ENCODE data around the gene CUX1. TPM values are rescaled to one million over a fixed set of nuclear protein-coding genes. Genes with fewer than 3 reads are reported as not detected.
A peak's percentile ranks its signal among the peaks of the same experiment; 100 is the strongest.

Gene CUX1
- total and polyA plus RNA-seq, 2 of the 13 experiments (the other 11 are each of a cell fraction or from before 2014, with no cell fraction given), result 13.7 to 14.9 TPM

DNA sequence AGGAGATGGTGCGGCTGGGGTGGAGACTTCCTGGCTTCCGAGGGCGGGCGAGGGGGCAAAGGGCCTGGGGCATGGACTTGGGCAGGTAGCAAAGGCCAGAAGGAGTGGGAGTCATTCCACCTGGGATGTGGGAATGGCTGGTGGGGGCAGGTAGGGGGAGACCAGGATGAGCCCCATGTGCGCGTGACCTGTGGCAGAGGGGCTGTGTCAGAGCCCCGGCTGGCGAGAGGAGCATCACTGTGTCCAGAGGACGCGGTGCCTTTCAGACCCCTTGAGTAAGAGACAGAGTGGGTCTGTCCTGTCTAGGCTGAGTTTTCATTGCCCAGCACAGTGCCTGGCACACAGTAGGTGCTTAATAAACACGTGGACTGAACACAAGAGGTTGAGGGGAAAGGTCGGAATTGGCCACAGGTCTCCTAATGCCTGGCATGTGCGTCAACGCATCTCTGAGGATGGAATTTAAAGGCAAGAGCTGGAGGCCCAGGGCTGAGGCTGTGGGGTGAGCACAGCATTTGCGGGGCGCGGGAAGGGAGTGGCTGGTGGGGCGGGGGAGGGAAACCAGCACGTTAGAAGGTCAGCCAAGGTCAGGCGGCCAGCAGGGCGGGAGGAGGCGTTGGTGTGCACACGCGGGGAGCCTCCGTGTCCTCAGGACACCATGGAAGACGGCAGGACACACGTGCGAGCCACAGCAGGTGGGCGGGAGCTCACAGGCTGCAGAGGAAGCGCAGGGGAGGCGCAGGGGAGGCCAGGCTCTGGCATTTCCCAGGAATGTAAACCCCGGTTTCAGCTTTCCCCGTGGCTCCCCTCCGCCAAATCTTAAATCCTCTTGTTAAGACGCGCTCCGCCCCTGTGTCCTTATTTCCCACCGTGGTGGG, 51.8 kb downstream of the CUX1 start:
- ChIA-PET POLR2A (no interaction called here), CTCF (ENCODE audit: low intra/inter-chr PET ratio, low total read pairs) (no interaction called here)
- no TSS peak for BruUV-seq (replicated peaks)
- no peak overlapping the region for H3K4me2 ChIP-seq (ENCODE audit: low read depth, low read length)
- WGBS (ENCODE audit: low lambda C conversion rate), result 88% methylated on average over 32 of the region's 38 CpGs
- no peaks in the 10 kb centered on the region for H3K27me3 ChIP-seq (ENCODE audit: control insufficient read depth in 1 of 2, insufficient read depth in 2 of 2, low read length in 2 of 2)
- peaks cover 61% of the 10 kb centered on the region for H3K79me2 ChIP-seq (ENCODE audit: insufficient read depth, low read length)
- no peak overlapping the region for H3K9ac ChIP-seq (ENCODE audit: insufficient read depth, low read depth, low read length)
- in situ Hi-C loops (cut with HindIII; ENCODE audit: extremely low pct_ligation_motif_present, low pct_unique_long_range_greater_than_20kb), result no loop called here
- H4K20me1 ChIP-seq (ENCODE audit: insufficient read depth, low read length), result peaks cover 15% of the 10 kb centered on the region; the same call in 1 of the 2 replicates
- DNase-seq (ENCODE audit: low spot score) (no peak), ATAC-seq (no peak; the same call in 2 of the 3 replicates), FAIRE-seq (no peak)
- TF ChIP-seq ZKSCAN1 (IDR thresholded peaks at IDR 0.05; ENCODE audit: low read length), result peak; percentile 80; the same call in 1 of the 2 replicates
- no peak for TF ChIP-seq FOXO1 (CRISPR knock-in tag; IDR thresholded peaks at IDR 0.05)
- TF ChIP-seq, protein P1, sequence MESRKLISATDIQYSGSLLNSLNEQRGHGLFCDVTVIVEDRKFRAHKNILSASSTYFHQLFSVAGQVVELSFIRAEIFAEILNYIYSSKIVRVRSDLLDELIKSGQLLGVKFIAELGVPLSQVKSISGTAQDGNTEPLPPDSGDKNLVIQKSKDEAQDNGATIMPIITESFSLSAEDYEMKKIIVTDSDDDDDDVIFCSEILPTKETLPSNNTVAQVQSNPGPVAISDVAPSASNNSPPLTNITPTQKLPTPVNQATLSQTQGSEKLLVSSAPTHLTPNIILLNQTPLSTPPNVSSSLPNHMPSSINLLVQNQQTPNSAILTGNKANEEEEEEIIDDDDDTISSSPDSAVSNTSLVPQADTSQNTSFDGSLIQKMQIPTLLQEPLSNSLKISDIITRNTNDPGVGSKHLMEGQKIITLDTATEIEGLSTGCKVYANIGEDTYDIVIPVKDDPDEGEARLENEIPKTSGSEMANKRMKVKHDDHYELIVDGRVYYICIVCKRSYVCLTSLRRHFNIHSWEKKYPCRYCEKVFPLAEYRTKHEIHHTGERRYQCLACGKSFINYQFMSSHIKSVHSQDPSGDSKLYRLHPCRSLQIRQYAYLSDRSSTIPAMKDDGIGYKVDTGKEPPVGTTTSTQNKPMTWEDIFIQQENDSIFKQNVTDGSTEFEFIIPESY (CRISPR knock-in tag; IDR thresholded peaks at IDR 0.05), result peak; percentile 78; the same call in 1 of the 2 replicates
- TF ChIP-seq BCL6 (CRISPR knock-in tag; IDR thresholded peaks at IDR 0.05), result no peak
- H2AFZ ChIP-seq (ENCODE audit: low read length), result no peak overlapping the region
- intact Hi-C loops (cut with micrococcal nuclease; ENCODE audit: unreplicated experiment), result no loop called here
- H3K27ac ChIP-seq (ENCODE audit: extremely low read length, insufficient read depth, low read length), result no peak overlapping the region
- peaks cover 53% of the 10 kb centered on the region for H3K4me1 ChIP-seq (ENCODE audit: insufficient read depth, low read length)
- 0 out of 5 replicates have a peak, but pooled peaks cover 0 to 4% of the 10 kb centered on the region in 2 experiments for H3K36me3 ChIP-seq (replicated peaks in 1 of 2; ENCODE audit: control insufficient read depth in 1 of 2, insufficient read depth in 2 of 2, low read length in 2 of 2)
- H3K9me3 ChIP-seq (ENCODE audit: low read length), result no peaks in the 10 kb centered on the region
- H3K4me3 ChIP-seq (replicated peaks in 1 of 3; ENCODE audit: insufficient read depth in 1 of 3, low read depth in 2 of 3, low read length in 3 of 3), result no peak overlapping the region

DNA sequence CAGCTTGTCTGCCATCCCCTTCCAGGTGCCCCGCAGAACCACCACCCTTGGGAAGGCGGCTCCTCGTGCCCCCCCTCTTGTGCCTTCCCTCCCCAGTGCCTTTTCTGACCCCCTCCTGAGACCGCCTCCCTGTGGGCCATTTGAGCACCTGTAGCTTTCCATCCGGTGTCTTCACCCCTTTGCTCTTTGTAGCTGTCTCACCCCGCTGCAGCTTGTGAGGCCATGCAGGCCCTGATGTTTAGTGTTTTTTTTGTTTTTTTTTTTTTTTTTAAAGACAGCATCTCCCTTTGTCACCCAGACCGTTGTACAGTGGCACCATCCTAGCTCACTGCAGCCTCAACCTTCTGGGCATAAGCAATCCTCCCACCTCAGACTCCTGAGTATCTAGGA, 52.5 kb downstream of the CUX1 start:
- FAIRE-seq, result no peak
- no peak for TF ChIP-seq ZNF839 (CRISPR knock-in tag; IDR thresholded peaks at IDR 0.05; ENCODE audit: borderline replicate concordance)
- TF ChIP-seq IKZF1 (IDR thresholded peaks at IDR 0.05), result no peak
- TF ChIP-seq MTA3 (CRISPR knock-in tag; IDR thresholded peaks at IDR 0.05), result no peak
- no peak for TF ChIP-seq ZNF232 (CRISPR knock-in tag; IDR thresholded peaks at IDR 0.05; ENCODE audit: borderline replicate concordance)
- no peak for TF ChIP-seq CBX5 (CRISPR knock-in tag; IDR thresholded peaks at IDR 0.05; ENCODE audit: borderline replicate concordance)
- TF ChIP-seq NFKB2 (CRISPR knock-in tag; IDR thresholded peaks at IDR 0.05; ENCODE audit: borderline replicate concordance), result no peak
- no peak for TF ChIP-seq ZNF660 (CRISPR knock-in tag; IDR thresholded peaks at IDR 0.05; ENCODE audit: borderline replicate concordance, low read depth)
- TF ChIP-seq ISL2 (CRISPR knock-in tag; IDR thresholded peaks at IDR 0.05), result no peak
- no peak for TF ChIP-seq KLF9 (CRISPR knock-in tag; IDR thresholded peaks at IDR 0.05; ENCODE audit: low read depth)
- TF ChIP-seq ZNF749 (CRISPR knock-in tag; IDR thresholded peaks at IDR 0.05; ENCODE audit: borderline replicate concordance), result no peak
- no peak for TF ChIP-seq LBX2 (CRISPR knock-in tag; IDR thresholded peaks at IDR 0.05; ENCODE audit: borderline replicate concordance)
- TF ChIP-seq ZNF543 (CRISPR knock-in tag; IDR thresholded peaks at IDR 0.05), result no peak

More for the DNA sequence above, 52.5 kb downstream of the CUX1 start:
- Histone ChIP-seq H3K79me2 (ENCODE audit: insufficient read depth, low read length) (peaks cover 66% of the 10 kb centered on the region), H3K27me3 (ENCODE audit: control insufficient read depth in 1 of 2, insufficient read depth in 2 of 2, low read length in 2 of 2) (no peaks in the 10 kb centered on the region), H3K4me3 (replicated peaks in 1 of 3; ENCODE audit: insufficient read depth in 1 of 3, low read depth in 2 of 3, low read length in 3 of 3) (no peak overlapping the region), H4K20me1 (ENCODE audit: insufficient read depth, low read length) (peaks cover 14% of the 10 kb centered on the region; the same call in 1 of the 2 replicates), H2AFZ (ENCODE audit: low read length) (no peak overlapping the region), H3K36me3 (replicated peaks in 1 of 2; ENCODE audit: control insufficient read depth in 1 of 2, insufficient read depth in 2 of 2, low read length in 2 of 2) (0 out of 5 replicates have a peak, but pooled peaks cover 0 to 4% of the 10 kb centered on the region in 2 experiments), H3K9me3 (ENCODE audit: low read length) (no peaks in the 10 kb centered on the region), H3K9ac (ENCODE audit: insufficient read depth, low read depth, low read length) (no peak overlapping the region), H3K27ac (ENCODE audit: extremely low read length, insufficient read depth, low read length) (no peak overlapping the region), H3K4me1 (ENCODE audit: insufficient read depth, low read length) (peaks cover 47% of the 10 kb centered on the region), H3K4me2 (ENCODE audit: low read depth, low read length) (no peak overlapping the region)
- CTCF ChIA-PET (ENCODE audit: low intra/inter-chr PET ratio, low total read pairs), result no interaction called here
- 86% methylated on average over 7 of the region's 7 CpGs for WGBS (ENCODE audit: low lambda C conversion rate)
- ATAC-seq (no peak), DNase-seq (ENCODE audit: low spot score) (no peak)
- no TSS peak for BruUV-seq (replicated peaks)
- intact Hi-C loops (cut with micrococcal nuclease; ENCODE audit: unreplicated experiment), result no loop called here
- in situ Hi-C loops (cut with HindIII; ENCODE audit: extremely low pct_ligation_motif_present, low pct_unique_long_range_greater_than_20kb), result no loop called here
- POLR2A ChIA-PET, result no interaction called here
